Kidney glomerular epithelial cell (primary cell): ENCODE data around the gene ATG2B.
"Not testable (repeated sequence)": the region's sequence is repeated elsewhere in the genome, so short reads cannot be mapped to it uniquely, and the experiment has no call there.

Experiments
- DNase-seq: peaks from one replicate; lab custom pipeline; 2025; lab: John Stamatoyannopoulos, UW

The ATG2B gene

DNA sequence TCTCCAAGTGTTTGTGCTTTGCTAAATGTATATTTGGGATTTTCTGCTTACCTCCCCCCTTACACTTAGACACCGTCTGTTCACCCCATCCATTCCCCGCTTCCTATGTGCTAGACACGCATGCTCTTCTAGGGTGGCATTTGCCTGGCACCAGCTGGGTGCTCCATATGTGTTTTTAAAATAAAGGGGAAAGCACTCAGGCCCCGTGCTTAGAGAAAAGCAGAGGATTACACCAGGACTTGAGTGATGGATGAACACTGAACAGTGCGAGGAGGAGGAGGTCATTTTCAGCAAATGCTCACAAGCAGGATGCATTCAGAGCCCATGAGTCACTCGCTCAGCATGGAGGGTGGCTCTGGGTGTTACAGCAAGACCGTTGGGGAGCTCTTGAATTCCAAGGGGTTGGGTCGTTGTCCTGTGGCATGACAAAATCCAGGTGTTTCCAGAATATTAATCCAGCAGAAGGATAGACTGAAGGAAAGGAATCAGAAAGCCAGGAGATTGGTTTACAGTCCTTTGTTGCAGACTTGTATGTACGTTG, 110.1 kb downstream of the ATG2B start:
- DNase-seq: peak; percentile 71

DNA sequence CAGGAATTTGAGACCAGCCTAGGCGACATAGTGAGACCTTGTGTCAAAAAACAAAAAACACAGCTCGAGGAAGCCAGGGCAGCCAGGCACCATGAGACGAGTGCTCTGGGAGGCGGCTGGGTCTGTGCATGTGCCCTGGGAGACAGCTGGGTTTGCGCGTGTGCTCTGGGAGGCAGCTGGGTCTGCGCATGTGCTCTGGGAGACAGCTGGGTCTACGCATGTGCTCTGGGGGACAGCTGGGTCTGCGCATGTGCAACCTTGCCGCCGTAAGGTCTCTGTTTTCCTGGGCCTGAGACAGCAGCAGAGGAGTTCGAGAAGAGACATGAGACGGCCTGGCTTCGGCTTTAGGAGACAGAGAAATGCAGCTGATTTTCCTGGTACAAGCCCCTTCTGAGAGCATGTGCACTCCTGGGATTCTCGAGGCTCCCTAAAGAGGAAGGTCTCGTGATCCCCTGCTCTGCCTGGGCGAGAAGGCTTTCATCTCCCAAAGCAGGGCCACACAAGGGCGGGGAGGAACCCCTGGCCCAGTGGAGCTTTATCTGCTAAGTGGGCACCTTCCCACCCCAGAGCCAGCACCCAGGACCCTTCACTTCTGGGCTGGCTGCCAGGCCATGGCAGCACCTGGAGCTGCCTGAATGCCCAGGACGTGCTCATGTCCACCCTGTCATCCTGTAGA, 110.7 kb downstream of the ATG2B start:
- no peak for DNase-seq

DNA sequence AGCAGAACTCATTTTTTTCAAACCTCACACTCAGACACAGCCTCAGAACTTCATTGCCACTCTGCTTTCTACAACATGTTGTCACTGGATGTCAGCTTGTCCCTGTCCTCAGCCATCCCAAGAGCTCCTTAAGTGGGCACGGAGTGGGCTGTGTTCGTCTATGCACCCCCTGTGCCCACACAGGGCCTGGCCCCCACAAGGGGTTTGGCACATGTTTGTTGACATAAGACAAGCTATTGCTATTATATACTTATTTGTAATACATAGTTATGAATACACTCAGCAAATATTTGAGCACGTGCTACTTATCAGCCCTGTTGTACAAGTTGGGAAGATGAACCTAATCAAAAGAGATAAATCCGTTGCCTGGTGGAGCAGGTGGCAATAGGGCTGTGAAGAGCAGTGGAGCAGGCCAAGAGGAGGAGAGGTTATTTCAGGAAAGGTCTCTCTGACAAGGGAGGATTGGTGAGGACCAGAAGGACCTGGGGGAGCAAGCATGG, 111.4 kb downstream of the ATG2B start:
- DNase-seq: no peak

DNA sequence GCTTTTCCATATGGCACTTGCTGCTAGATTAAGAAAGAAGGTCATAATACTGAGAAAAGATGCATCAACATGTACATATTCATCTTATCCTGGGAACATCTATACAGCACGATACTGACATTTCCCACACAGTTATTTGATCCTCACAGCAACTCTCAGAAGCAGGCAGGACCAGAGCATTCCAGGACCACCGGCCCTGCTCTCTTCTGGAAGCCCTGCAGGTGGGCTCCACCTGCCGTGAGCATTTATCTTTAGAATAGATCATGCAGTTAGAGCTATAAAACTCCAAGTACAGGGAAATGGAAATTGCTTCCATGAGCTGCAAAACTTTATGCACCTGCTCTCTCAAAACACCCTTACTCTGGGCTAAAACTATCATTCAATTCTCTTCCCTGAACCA, 112.7 kb downstream of the ATG2B start:
- DNase-seq: no peak

DNA sequence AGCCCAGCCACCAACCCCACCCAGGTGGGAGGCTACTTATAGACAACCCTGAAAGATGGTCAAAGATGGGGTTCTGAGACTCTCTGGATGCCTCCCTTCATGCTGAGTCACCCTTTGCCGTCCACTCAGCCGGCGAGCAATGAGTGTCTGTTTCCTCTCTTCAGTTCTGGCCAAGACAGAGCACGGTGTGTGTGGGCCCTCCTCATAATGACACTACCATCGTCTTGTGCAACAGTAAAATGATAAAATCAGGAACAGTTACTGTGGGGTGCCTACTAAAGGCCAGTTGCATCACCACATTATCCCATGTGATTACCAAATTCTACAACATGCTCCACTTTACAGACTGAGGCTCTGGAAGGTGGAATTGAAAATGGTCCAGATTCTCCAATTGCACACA, 114.1 kb downstream of the ATG2B start:
- DNase-seq: no peak

DNA sequence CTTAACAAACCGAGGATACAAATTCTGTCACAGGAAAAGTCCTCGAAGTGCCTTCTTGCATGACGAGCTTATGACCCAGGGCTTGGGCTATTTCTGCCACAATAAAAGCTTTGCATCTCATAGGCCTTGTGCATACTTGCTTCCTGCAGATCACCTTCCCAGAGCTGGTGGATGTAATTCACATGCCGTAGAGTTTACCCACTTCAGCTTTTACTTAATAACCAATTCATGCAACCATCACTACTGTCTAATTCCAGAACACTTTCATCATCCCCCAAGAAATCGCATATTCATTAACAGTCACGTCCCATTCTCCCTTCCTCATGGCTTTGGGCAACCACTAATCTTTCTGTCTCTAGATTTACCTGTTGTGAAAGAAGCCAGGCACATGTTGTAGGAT, 116.1 kb downstream of the ATG2B start:
- DNase-seq: no peak

DNA sequence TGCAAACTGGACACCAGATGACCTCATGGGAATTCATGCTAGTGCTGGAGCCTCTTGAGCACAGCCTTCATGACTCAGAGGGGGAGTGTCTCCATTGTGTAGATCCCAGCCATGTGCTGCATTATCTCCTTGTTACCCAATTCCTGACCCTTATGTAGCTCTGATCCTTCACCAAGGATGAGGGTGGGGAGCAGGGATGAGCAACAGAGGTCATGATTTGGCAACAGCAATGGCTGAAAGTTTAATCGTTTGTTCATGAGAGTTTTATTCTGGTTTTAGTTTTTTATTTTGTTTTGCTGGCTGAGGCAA, 116.6 kb downstream of the ATG2B start:
- peak; percentile 82 for DNase-seq

DNA sequence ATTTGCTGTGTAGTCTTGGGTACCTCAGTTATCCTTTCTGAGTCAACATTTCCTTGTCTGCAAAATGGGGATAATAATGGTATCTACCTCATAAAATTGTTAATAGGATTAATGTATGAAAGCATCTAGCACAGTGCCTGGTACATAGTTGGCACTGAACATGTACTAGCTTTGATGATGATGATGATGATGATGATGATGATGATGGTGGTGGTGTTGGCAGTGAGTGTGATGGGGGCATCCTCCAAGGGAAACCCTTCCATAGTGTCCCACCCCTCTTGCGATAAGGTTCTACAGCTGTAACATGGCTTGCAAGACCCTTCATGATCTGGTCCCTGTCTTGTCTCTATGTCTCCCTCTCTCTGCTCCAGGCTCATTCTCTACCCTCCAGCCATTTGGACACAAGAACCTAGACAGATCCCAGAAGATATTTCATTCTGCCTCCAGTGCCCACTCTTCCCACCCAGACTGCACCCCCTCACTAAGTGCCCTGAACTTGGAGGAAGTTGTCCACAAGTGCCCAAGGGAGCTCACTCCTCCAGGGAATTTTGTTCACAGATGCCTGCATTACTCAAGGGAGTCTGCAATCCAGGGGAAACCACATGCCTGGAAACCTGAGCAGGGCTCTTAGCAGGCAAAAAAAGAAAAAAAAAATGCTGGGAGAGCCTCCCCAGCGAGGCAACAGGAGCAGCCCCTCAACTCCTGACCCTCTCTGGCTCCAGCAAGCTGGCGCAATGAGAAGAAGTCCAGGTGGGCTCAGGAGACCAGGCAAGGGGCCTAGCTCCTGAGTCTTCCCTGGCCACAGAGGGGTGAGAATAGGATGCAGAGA, 117.2 kb downstream of the ATG2B start:
- DNase-seq: no peak

DNA sequence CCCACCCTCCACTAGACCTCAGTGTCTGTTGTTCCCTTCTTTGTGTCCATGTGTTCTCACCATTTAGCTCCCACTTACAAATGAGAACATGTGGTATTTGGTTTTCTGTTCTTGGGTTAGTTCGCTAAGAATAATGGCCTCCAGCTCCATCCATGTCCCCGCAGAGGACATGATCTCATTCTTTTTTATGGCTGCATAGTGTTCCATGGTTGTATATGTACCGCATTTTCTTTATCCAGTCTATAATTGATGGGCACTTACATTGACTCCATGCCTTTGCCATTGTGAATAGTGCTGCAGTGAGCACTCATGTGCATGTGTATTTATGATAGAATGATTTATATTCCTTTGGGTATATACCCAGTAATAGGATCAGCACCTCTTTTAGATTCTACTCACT, 118.1 kb downstream of the ATG2B start:
- DNase-seq: not testable (repeated sequence)

DNA sequence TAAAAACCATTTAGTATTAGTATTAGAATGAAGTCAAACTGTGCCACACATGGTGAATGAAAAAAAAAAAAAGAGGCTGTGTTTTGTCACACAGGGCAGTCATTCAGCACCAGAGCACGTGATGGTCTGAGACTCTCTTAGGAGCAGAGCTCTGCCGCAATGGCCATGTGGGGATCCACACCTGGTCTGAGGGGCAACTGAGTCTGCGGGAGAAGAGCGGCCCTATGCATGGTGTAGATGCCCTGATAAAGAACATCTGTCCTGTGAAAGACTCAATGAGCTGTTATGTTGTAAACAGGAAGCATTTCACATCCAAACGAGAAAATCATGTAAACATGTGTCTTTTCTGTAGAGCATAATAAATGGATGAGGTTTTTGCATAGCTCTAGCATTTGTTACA, 119.4 kb downstream of the ATG2B start:
- no peak for DNase-seq

DNA sequence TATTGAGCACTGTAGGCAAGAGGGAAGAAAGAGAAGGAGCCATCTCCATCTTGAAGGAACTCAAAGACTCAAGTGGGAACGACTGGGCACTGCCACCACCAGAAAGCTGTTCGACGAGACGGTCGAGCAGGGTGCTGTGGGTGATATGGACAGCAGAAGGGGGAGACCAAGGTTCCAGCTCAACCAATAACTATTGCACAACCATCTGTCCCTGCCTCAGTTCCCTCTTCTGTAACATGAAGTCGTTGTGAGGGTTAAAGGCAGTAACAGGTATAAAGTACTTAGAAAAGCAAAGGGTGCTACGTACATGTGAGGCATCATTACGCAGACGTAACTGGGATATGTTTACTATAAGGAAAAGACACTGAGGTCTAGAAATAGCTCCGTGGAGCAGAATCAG, 121.0 kb downstream of the ATG2B start:
- no peak for DNase-seq

DNA sequence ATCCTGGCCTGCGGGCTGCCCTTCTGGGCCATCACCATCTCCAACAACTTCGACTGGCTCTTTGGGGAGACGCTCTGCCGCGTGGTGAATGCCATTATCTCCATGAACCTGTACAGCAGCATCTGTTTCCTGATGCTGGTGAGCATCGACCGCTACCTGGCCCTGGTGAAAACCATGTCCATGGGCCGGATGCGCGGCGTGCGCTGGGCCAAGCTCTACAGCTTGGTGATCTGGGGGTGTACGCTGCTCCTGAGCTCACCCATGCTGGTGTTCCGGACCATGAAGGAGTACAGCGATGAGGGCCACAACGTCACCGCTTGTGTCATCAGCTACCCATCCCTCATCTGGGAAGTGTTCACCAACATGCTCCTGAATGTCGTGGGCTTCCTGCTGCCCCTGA, 122.5 kb downstream of the ATG2B start:
- DNase-seq: no peak

DNA sequence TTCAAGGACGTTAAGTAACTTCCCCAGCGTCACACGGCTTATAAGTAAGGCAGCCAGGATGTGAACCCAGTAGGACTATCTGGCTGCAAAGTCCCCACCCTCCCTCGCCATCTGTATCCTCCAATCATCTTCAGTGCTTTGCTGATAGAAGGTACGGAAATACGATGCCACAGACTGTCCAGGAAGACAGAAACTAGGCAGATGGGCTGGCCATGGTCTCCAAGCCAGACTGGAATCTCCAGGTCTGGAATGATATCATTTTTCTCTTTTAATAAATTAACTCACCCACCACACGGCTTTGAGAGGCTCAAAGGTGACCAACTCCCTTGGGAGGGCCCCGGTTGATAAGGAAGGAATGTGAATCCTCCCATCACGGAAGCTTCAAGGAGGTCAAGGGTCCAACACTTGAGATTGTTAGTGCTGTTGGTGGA, 123.4 kb downstream of the ATG2B start:
- DNase-seq: peak; percentile 16

DNA sequence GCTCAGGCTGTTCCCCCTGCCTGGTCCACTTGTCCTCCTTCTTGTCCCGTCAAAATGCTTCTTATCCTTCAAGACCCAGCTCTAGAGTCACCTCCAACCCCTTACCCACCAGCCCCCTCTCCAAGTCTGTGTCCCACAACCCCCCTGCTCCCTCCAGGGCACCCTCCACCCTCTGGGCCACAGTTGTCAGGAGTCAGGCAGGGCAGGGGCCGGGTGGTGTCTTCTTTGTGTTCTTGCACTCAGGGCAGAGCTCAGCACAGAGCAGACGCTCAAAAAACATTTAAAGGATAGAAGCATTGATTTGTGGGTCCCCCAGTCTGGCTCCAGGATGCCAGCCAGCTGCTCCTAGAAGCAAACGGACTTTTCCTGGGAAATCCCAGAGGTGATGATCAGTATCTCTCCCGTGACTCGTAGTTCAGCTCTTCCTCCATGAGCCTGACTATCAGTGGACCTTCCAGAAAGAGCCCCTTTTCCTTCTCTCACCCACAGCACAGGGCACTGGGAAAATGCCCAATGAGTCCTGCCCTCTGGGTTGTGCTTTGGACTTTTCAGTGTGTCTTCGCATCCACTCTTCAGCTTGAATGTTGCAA, 124.4 kb downstream of the ATG2B start:
- DNase-seq: no peak

DNA sequence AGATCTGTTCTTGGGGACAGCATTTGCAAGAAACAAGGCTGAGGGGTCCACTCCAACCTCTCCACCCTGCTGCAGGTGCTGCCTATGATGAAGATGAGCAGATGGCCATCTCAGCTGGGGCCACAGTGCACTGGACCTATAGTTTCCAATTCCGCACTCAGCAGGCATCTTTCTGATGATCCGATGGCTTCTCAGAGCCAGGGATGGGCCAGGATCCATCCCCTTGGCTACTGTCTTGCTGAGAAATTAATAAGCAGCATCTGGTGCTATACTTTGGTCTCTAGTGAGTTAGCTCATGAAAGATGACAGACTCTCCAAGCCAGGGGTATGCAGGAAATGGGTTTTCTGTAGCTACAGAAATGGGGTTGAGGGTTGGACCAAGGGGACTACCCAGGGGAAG, 125.5 kb downstream of the ATG2B start:
- DNase-seq: no peak

DNA sequence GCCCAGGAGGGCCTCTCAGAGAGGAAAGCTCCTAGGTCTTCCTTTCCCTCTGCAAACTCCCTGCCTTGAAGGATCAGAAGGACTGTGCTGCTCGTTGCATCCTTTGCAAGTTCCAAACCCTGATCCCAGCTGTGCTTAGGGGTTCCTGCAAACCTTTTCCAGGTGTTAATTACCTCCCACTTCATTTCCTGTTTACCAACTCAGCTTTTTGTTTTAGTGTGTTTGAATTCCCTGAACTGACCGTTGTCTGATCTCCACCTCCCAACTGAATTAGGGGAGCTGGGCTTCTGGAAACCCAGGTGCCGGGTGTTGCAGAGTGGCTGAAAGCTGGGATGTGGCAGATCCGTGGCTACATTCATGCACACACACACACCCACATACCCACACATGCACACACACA, 127.7 kb downstream of the ATG2B start:
- DNase-seq: no peak

DNA sequence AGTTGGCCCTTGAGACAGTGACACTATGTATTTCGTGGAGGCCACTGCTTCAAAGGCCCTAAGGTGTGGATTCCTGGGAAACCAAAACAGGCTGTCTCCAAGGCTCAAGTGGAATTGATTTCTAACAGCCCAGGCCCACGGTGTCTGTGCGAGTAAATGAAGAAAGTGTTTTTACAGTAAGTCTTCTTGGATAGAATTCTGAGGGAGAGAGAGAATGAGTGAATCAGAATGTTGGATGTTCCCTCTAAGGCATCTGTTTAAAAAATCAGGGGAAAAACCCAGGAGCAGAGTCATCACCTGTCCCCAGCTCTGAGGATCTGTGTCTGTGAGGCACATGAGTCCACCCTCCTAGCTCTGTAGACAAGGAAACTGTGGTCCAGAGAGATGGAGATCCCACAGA, 129.5 kb downstream of the ATG2B start:
- no peak for DNase-seq

DNA sequence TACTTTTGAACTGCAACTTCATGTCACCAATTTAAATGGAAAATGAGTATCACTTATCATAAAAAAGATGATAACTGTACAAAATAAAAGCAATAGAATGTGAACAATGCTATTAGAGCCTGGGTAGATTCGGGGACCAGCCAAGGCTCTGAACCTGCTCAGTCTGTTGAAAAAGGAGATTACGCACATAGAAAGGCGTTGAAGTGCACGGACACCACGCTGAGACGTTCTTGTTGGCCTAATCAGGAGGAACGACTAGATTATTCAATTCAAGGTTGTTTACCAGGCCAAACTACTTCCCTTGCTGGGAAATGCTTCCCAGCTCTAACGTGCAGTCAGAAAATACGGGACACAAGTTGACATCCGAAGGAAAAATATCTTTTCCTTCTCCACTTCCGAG, 130.6 kb downstream of the ATG2B start:
- DNase-seq: no peak

DNA sequence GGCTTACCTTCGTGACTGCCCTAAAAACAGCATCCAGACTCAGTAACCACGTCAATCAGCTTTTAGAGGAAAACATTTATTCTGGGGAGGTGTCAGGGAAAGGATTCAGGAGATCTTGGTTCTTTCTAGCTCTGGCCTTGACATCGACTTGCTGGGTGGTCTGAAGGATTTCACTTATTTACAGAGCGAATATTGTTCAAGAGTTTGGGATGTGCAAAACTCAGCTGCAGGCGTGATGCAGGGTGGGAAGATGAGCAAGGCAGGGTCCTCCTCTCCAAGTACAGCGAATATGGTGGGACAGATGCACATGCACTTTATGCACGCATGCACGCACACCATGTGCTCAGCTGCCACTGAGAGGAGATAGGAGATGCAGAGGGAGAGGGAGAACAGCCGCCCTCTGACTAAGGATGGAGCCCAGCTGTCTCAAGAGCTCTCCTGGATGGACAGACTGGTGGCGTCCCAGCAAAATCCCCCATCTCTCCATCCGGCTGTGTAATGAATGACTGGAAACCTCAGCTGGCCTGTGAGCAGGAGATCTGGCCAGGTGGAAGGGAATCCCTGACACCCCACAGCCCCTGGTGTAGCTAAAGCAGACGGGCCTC, 131.5 kb downstream of the ATG2B start:
- DNase-seq: no peak

DNA sequence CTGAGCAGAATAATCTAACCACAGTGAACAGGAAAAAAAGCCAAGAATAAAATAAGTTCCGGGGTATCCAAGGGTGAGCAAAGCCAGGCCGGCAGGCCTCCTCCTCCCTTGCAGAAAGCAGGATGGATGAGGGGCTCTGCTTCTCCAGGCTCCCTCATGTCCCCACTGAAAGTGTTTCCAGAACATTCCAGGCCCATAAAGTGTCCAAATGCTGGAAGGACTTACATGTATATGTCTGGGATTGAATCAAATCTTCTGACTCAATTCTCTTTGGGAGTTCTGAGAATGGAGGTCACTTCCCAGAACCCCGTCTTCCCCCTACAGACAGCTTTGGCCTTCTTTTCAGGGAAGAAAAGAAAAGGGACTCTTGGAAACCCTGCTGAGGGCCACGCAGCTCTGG, 132.1 kb downstream of the ATG2B start:
- no peak for DNase-seq

DNA sequence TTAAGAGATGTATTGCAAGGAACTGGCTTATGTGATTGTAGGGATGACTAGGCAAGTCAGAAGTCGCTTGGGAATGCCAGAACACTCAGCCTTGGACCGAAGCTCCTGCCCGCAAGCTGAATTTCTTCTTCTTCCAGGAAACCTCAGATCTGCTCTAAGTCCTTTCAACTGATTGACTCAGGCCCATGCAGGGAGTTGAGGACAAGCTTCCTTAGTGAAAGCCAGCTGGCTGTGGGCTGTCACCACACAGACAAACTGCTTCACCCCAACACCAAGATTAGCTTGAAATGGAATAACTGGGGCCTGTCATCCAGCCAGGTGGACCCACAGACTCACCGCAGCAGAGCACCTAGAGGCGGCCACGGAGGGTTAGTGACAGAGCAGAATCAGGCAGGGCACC, 133.8 kb downstream of the ATG2B start:
- no peak for DNase-seq
